Measurements from ENCODE around the gene KIFC1. TPM values are rescaled to one million over a fixed set of nuclear protein-coding genes. Genes with fewer than 3 reads are reported as not detected.
"Not testable (repeated sequence)": the region's sequence is repeated elsewhere in the genome, so short reads cannot be mapped to it uniquely, and the experiment has no call there.

KIFC1 gene
- total RNA-seq, 2 donors from 2014 or later: 101 to 108 TPM

- Mint-ChIP-seq H3K27me3 (no peaks in the 10 kb centered on the region), H3K9me3 (no peaks in the 10 kb centered on the region), H3K4me3 (peak overlapping the region; percentile 95), H3K4me1 (peaks cover 32% of the 10 kb centered on the region), H3K27ac (peak overlapping the region; percentile 92), H3K36me3 (ENCODE audit: low read depth) (peaks cover 40% of the 10 kb centered on the region)
- ATAC-seq (replicated peaks): peak; percentile 0
Measured at GRCh38 chr6:33390767-33391277, 801 bp upstream of the KIFC1 start.

- Mint-ChIP-seq H3K27ac (peak overlapping the region; percentile 92), H3K36me3 (ENCODE audit: low read depth) (peaks cover 49% of the 10 kb centered on the region), H3K9me3 (no peaks in the 10 kb centered on the region), H3K4me1 (peaks cover 32% of the 10 kb centered on the region), H3K4me3 (peak overlapping the region; percentile 95), H3K27me3 (no peaks in the 10 kb centered on the region)
- ATAC-seq (replicated peaks): peak; percentile 59
Measured at GRCh38 chr6:33391922-33392594, 435 bp downstream of the KIFC1 start.

- H3K9me3 Mint-ChIP-seq: no peaks in the 10 kb centered on the region
- ATAC-seq (replicated peaks): no peak
- peaks cover 33% of the 10 kb centered on the region for H3K4me1 Mint-ChIP-seq
- H3K4me3 Mint-ChIP-seq: peak overlapping the region; percentile 95
- H3K27me3 Mint-ChIP-seq: no peaks in the 10 kb centered on the region
- peak overlapping the region; percentile 92 for H3K27ac Mint-ChIP-seq
- peaks cover 54% of the 10 kb centered on the region for H3K36me3 Mint-ChIP-seq (ENCODE audit: low read depth)
Measured at GRCh38 chr6:33392595-33392948, 949 bp downstream of the KIFC1 start.

GRCh38 chr6:33392979-33393378, 1.4 kb downstream of the KIFC1 start:
- ATAC-seq (replicated peaks): no peak
- Mint-ChIP-seq H3K27ac (peak overlapping the region; percentile 92), H3K27me3 (no peaks in the 10 kb centered on the region), H3K4me1 (peaks cover 37% of the 10 kb centered on the region), H3K36me3 (ENCODE audit: low read depth) (peaks cover 58% of the 10 kb centered on the region), H3K4me3 (peak overlapping the region; percentile 95), H3K9me3 (no peaks in the 10 kb centered on the region)

GRCh38 chr6:33397541-33397940, 5.9 kb downstream of the KIFC1 start:
- Mint-ChIP-seq H3K27ac (no peak overlapping the region), H3K36me3 (ENCODE audit: low read depth) (peaks cover 91% of the 10 kb centered on the region), H3K27me3 (no peaks in the 10 kb centered on the region), H3K4me3 (no peak overlapping the region), H3K4me1 (peaks cover 32% of the 10 kb centered on the region), H3K9me3 (no peaks in the 10 kb centered on the region)
- ATAC-seq (replicated peaks): no peak

GRCh38 chr6:33398601-33399000, 7.0 kb downstream of the KIFC1 start:
- H3K27ac Mint-ChIP-seq; H3K4me3 Mint-ChIP-seq; H3K9me3 Mint-ChIP-seq; H3K27me3 Mint-ChIP-seq; ATAC-seq (replicated peaks): not testable (repeated sequence)
- peaks cover 24% of the 10 kb centered on the region for H3K4me1 Mint-ChIP-seq
- peaks cover 93% of the 10 kb centered on the region for H3K36me3 Mint-ChIP-seq (ENCODE audit: low read depth)

GRCh38 chr6:33399881-33400280, 8.3 kb downstream of the KIFC1 start:
- not testable (repeated sequence) for H3K27me3 Mint-ChIP-seq; H3K27ac Mint-ChIP-seq; H3K4me3 Mint-ChIP-seq; ATAC-seq (replicated peaks); H3K9me3 Mint-ChIP-seq
- peaks cover 21% of the 10 kb centered on the region for H3K4me1 Mint-ChIP-seq
- peaks cover 95% of the 10 kb centered on the region for H3K36me3 Mint-ChIP-seq (ENCODE audit: low read depth)

- no peak for ATAC-seq (replicated peaks)
- no peak overlapping the region for H3K27ac Mint-ChIP-seq
- H3K36me3 Mint-ChIP-seq (ENCODE audit: low read depth): peaks cover 87% of the 10 kb centered on the region
- H3K9me3 Mint-ChIP-seq: no peaks in the 10 kb centered on the region
- H3K4me1 Mint-ChIP-seq: peaks cover 24% of the 10 kb centered on the region
- no peaks in the 10 kb centered on the region for H3K27me3 Mint-ChIP-seq
- H3K4me3 Mint-ChIP-seq: no peak overlapping the region
Measured at GRCh38 chr6:33404884-33405283, 13.3 kb downstream of the KIFC1 start.

GRCh38 chr6:33405386-33405940, 13.8 kb downstream of the KIFC1 start:
- Mint-ChIP-seq H3K27me3 (no peaks in the 10 kb centered on the region), H3K4me3 (peak overlapping the region; percentile 12), H3K9me3 (no peaks in the 10 kb centered on the region), H3K4me1 (peaks cover 26% of the 10 kb centered on the region), H3K36me3 (ENCODE audit: low read depth) (peaks cover 81% of the 10 kb centered on the region), H3K27ac (peak overlapping the region; percentile 79)
- no peak for ATAC-seq (replicated peaks)

GRCh38 chr6:33406126-33406525, 14.5 kb downstream of the KIFC1 start:
- H3K4me1 Mint-ChIP-seq: peaks cover 26% of the 10 kb centered on the region
- H3K27me3 Mint-ChIP-seq: no peaks in the 10 kb centered on the region
- no peak overlapping the region for H3K4me3 Mint-ChIP-seq
- ATAC-seq (replicated peaks): no peak
- H3K36me3 Mint-ChIP-seq (ENCODE audit: low read depth): peaks cover 75% of the 10 kb centered on the region
- H3K27ac Mint-ChIP-seq: no peak overlapping the region
- H3K9me3 Mint-ChIP-seq: no peaks in the 10 kb centered on the region

- H3K4me1 Mint-ChIP-seq: peaks cover 26% of the 10 kb centered on the region
- H3K9me3 Mint-ChIP-seq: no peaks in the 10 kb centered on the region
- no peak overlapping the region for H3K4me3 Mint-ChIP-seq
- no peak overlapping the region for H3K27ac Mint-ChIP-seq
- H3K27me3 Mint-ChIP-seq: no peaks in the 10 kb centered on the region
- peaks cover 75% of the 10 kb centered on the region for H3K36me3 Mint-ChIP-seq (ENCODE audit: low read depth)
- ATAC-seq (replicated peaks): no peak
Measured at GRCh38 chr6:33407132-33407718, 15.6 kb downstream of the KIFC1 start.

GRCh38 chr6:33410050-33410710, 18.6 kb downstream of the KIFC1 start:
- Mint-ChIP-seq H3K36me3 (ENCODE audit: low read depth) (peaks cover 75% of the 10 kb centered on the region), H3K9me3 (no peaks in the 10 kb centered on the region), H3K27me3 (no peaks in the 10 kb centered on the region), H3K27ac (peak overlapping the region; percentile 82), H3K4me1 (peaks cover 45% of the 10 kb centered on the region), H3K4me3 (peak overlapping the region; percentile 96)
- ATAC-seq (replicated peaks): peak; percentile 92

- H3K4me1 Mint-ChIP-seq: peaks cover 44% of the 10 kb centered on the region
- H3K27me3 Mint-ChIP-seq: no peaks in the 10 kb centered on the region
Measured at GRCh38 chr6:33410711-33411631, 19.3 kb downstream of the KIFC1 start, which contains the start of gene PHF1. TSS of gene PHF1 (plus strand) at chr6:33411014. CDS start at chr6:33412264, 1,250 bp downstream.

GRCh38 chr6:33411632-33412005, 20.0 kb downstream of the KIFC1 start:
- no peak for ATAC-seq (replicated peaks)
- Mint-ChIP-seq H3K36me3 (ENCODE audit: low read depth) (peaks cover 75% of the 10 kb centered on the region), H3K27me3 (no peaks in the 10 kb centered on the region), H3K27ac (peak overlapping the region; percentile 66), H3K4me1 (peaks cover 44% of the 10 kb centered on the region), H3K4me3 (peak overlapping the region; percentile 96), H3K9me3 (no peaks in the 10 kb centered on the region)

More at GRCh38 chr6:33410711-33411631, 19.3 kb downstream of the KIFC1 start, which contains the start of gene PHF1:
- ATAC-seq (replicated peaks): peak; percentile 58
- H3K36me3 Mint-ChIP-seq (ENCODE audit: low read depth): peaks cover 75% of the 10 kb centered on the region
- H3K9me3 Mint-ChIP-seq: no peaks in the 10 kb centered on the region
- H3K27ac Mint-ChIP-seq: peak within 1 kb of the TSS; percentile 82
- peak within 1 kb of the TSS; percentile 96 for H3K4me3 Mint-ChIP-seq
